A549 (cell line): Measurements from ENCODE around the gene PCDHB7. TPM values are rescaled to one million over a fixed set of nuclear protein-coding genes. Genes with fewer than 3 reads are reported as not detected.
"Not testable (repeated sequence)": the region's sequence is repeated elsewhere in the genome, so short reads cannot be mapped to it uniquely, and the experiment has no call there.

ENCODE experiments used
- ATAC-seq, 2 experiments: fragments of 200-7000 bp in 1 of 2; fragments of >200 bp in 1 of 2; cut with Nextera tagmentation in 1 of 2; cut with Tn5 transposase in 1 of 2; 3 replicates each; pipeline versions ENCODE4 v1.8.0 to v1.9.1; 2018 to 2020; ENCODE audit warnings: mild to moderate bottlenecking in 1 of 2, moderate library complexity in 1 of 2
- CTCF ChIA-PET: fragments of 300-600 bp; sonication (Branson Sonifier 250); formaldehyde crosslinking; extraction: SDS; loops from one replicate; lab custom pipeline; 2021; ENCODE audit warnings: antibody characterized with exemption, inconsistent platforms; lab: Yijun Ruan, JAX
- POLR2A ChIA-PET: fragments of 350-600 bp; formaldehyde crosslinking; extraction: SDS; loops from one replicate; lab custom pipeline; 2021; ENCODE audit warnings: antibody characterized with exemption, inconsistent platforms; lab: Yijun Ruan, JAX
- DNase-seq, 2 experiments: peaks; one replicate each; pipeline versions ENCODE4 v3.0.0 to v3.0.0-alpha.2; 2011 to 2016; ENCODE audit warnings: low read depth in 1 of 2, low spot score in 1 of 2
- FAIRE-seq: peaks from 2 replicates; lab custom pipeline; 2011; peaks lifted over from hg19 to GRCh38; lab: Jason Lieb, UNC
- H3K27ac ChIP-seq, 2 experiments: fragments of >200 bp; sonication (Bioruptor Twin); formaldehyde crosslinking; 3 replicates each; pipeline ENCODE4 v1.5.1; 2016 to 2017
- H3K4me1 ChIP-seq: fragments of >200 bp; sonication (Bioruptor Twin); formaldehyde crosslinking; 3 replicates; pipeline ENCODE4 v1.6.1; 2016
- H3K4me2 ChIP-seq: fragments of >200 bp; sonication (Bioruptor Twin); formaldehyde crosslinking; 3 replicates; pipeline ENCODE4 v1.6.1; 2016
- H3K4me3 ChIP-seq: fragments of >200 bp; sonication (Bioruptor Twin); formaldehyde crosslinking; 3 replicates; pipeline ENCODE4 v1.5.1; 2016
- H3K9me3 ChIP-seq: fragments of >200 bp; sonication (Bioruptor Twin); formaldehyde crosslinking; 3 replicates; pipeline ENCODE4 v1.6.1; 2016
- BCL3 ChIP-seq: fragments of >200 bp; sonication (Bioruptor Twin); formaldehyde crosslinking; IDR thresholded peaks from 3 replicates; pipeline ENCODE4 v1.6.1; 2016
- CEBPB ChIP-seq, 2 experiments: fragments of >200 bp in 1 of 2; sonication (Bioruptor Twin) in 1 of 2; formaldehyde crosslinking in 1 of 2; IDR thresholded peaks; 2 replicates each; pipeline ENCODE4 v1.6.1; 2012 to 2016
- CTCF ChIP-seq: fragments of >200 bp; sonication (Bioruptor Twin); formaldehyde crosslinking; IDR thresholded peaks from 3 replicates; pipeline ENCODE4 v1.5.1; 2016
- FOSL2 ChIP-seq, 2 experiments: fragments of 450-650 bp in 1 of 2; fragments of >200 bp in 1 of 2; sonication (Bioruptor Twin) in 1 of 2; formaldehyde crosslinking; IDR thresholded peaks; 2 replicates each; pipeline versions ENCODE4 v1.5.0 to v1.6.1; 2016 to 2020; ENCODE audit warnings: mild to moderate bottlenecking in 1 of 2, moderate library complexity in 1 of 2
- FOXS1 ChIP-seq: fragments of 250-450 bp; sonication (Bioruptor Pico); IDR thresholded peaks from 2 replicates; pipeline ENCODE4 v1.5.0; 2020; ENCODE audit warnings: mild to moderate bottlenecking, moderate library complexity
- GATA3 ChIP-seq: IDR thresholded peaks from 2 replicates; pipeline ENCODE4 v1.6.1; 2012; ENCODE audit warnings: borderline replicate concordance
- HEYL ChIP-seq: fragments of 250-450 bp; sonication (Bioruptor Pico); IDR thresholded peaks from 2 replicates; pipeline ENCODE4 v1.8.0; 2021; ENCODE audit warnings: mild to moderate bottlenecking, moderate library complexity
- JUNB ChIP-seq: fragments of >200 bp; sonication (Bioruptor Twin); formaldehyde crosslinking; IDR thresholded peaks from 2 replicates; pipeline ENCODE4 v1.6.1; 2016
- KDM1A ChIP-seq: fragments of 200-600 bp; sonication (generic); IDR thresholded peaks from 2 replicates; pipeline ENCODE4 v1.6.1; 2016; ENCODE audit warnings: low read depth, mild to moderate bottlenecking
- MAFK ChIP-seq: fragments of 450-650 bp; IDR thresholded peaks from 2 replicates; pipeline ENCODE4 v1.6.1; 2014; ENCODE audit not compliant: partially characterized antibody
- NFE2L2 ChIP-seq: fragments of 150-350 bp; conservative IDR thresholded peaks from 2 replicates; pipeline ENCODE4 v1.6.1; 2014; ENCODE audit warnings: low read length
- POLR2AphosphoS2 ChIP-seq: conservative IDR thresholded peaks from 2 replicates; pipeline ENCODE4 v1.6.1; 2012; ENCODE audit warnings: low read length, improper control_type of control experiment, inconsistent platforms
- RAD21 ChIP-seq, 2 experiments: fragments of >200 bp in 1 of 2; sonication (Bioruptor Twin) in 1 of 2; formaldehyde crosslinking in 1 of 2; IDR thresholded peaks in 1 of 2; conservative IDR thresholded peaks in 1 of 2; 2 replicates in 1 of 2; 3 replicates in 1 of 2; pipeline ENCODE4 v1.6.1; 2012 to 2018; ENCODE audit warnings: inconsistent platforms in 1 of 2
- ZC3H11A ChIP-seq: fragments of 450-650 bp; IDR thresholded peaks from 2 replicates; pipeline ENCODE4 v1.6.1; 2014; ENCODE audit warnings: antibody characterized with exemption, mild to moderate bottlenecking
- ZNF302 ChIP-seq: fragments of 250-450 bp; sonication (Bioruptor Pico); IDR thresholded peaks from 2 replicates; pipeline ENCODE4 v1.9.0; 2021; ENCODE audit warnings: inconsistent platforms, mild to moderate bottlenecking, moderate library complexity
- WGBS: methylation state at CpG from one replicate; pipeline ENCODE4 v1.1.6; 2017; ENCODE audit errors: missing lambda C conversion rate; 5-methylcytosine and 5-hydroxymethylcytosine counted together
- polyA plus RNA-seq, 4 experiments: library from polyadenylated mRNA; depleted of rRNA in 3 of 4; stranded (reverse); fragments of >200 nt; fragmentation: RNase III in 1 of 4; extraction: RNeasy Plus Mini Kit Qiagen cat#74134 plus additional on column Dnase treatment in 1 of 4; gene quantifications; 2 replicates in 3 of 4; 3 replicates in 1 of 4; pipeline ENCODE4 v1.2.3, GENCODE V29; 2011 to 2017
- TF ChIP-seq, protein P1 (sequence below): IDR thresholded peaks from 2 replicates; pipeline ENCODE4 v1.6.1; 2012

The PCDHB7 gene
- polyA plus RNA-seq, 2 of the 4 experiments (the other 2 are of a cell fraction) = 0.03 to 0.08 TPM

DNA sequence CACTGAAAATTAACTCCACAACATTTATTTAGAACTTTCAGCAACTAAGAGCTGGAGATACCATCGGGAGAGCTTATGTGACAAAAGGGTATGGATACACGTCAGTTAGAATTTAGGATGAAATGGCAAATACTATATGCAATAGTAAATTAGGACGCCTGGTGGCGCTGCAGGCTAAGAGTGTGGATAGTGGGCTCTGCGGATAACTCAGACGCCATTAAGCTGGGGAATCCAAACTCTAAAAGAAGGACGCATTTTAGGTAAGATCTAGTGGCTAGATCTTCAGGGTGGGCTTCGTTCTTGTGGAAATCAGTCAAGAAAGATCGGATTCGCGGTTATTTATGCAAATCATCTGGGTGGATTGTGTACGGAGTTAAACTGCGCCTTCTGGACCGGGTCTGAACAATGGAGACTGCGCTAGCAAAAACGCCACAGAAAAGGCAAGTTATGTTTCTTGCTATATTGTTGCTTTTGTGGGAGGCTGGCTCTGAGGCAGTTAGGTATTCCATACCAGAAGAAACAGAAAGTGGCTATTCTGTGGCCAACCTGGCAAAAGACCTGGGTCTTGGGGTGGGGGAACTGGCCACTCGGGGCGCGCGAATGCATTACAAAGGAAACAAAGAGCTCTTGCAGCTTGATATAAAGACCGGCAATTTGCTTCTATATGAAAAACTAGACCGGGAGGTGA, 37.3 kb upstream of the PCDHB7 start, which contains the start of gene PCDHB5:
TSS of gene PCDHB5 (plus strand) at position 177 of the 688 bp plus-strand sequence. CDS start at position 406, 229 bp downstream.
- POLR2A ChIA-PET = interaction anchor here (0.9 kb wide), 1 partner anchor 186 kb away, joined by 3 read pairs; the partner anchor contains the start of gene TAF7
- 26% methylated on average over 22 of the region's 22 CpGs for WGBS
- H3K4me2 ChIP-seq = peak within 1 kb of the TSS; percentile 31
- H3K27ac ChIP-seq = peak within 1 kb of the TSS; percentile 18 to 54; a peak in 3 of 6 replicates
- no peaks in the 10 kb centered on the region for H3K4me1 ChIP-seq
- H3K4me3 ChIP-seq = peak within 1 kb of the TSS; percentile 37
- ATAC-seq (peak; percentile 77 to 82; a peak in 5 of 6 replicates), FAIRE-seq (no peak), DNase-seq (peak; percentile 26 to 61)
- peaks cover 28% of the 10 kb centered on the region for H3K9me3 ChIP-seq
- no peak for TF ChIP-seq HEYL (CRISPR knock-in tag)
- TF ChIP-seq RAD21 (conservative IDR thresholded peaks at IDR 0.05 in 1 of 2, IDR thresholded peaks at IDR 0.05 in 1 of 2) = peak in 1 of 2 experiments; percentile 54; a peak in 2 of 5 replicates
- no peak for TF ChIP-seq FOSL2 (IDR thresholded peaks at IDR 0.05)
- no peak for TF ChIP-seq FOSL2 (CRISPR knock-in tag; IDR thresholded peaks at IDR 0.05)
- no peak for TF ChIP-seq FOXS1 (CRISPR knock-in tag)
- peak; percentile 36; the same call in 2 of the 3 replicates for TF ChIP-seq CTCF
- CTCF ChIA-PET = interaction anchor here (1.1 to 2.0 kb wide), 10 partner anchors 9 to 389 kb away, joined by 3 to 6 read pairs (median 4); partner anchors contain the start of genes PCDHB2 and PCDHB6

DNA sequence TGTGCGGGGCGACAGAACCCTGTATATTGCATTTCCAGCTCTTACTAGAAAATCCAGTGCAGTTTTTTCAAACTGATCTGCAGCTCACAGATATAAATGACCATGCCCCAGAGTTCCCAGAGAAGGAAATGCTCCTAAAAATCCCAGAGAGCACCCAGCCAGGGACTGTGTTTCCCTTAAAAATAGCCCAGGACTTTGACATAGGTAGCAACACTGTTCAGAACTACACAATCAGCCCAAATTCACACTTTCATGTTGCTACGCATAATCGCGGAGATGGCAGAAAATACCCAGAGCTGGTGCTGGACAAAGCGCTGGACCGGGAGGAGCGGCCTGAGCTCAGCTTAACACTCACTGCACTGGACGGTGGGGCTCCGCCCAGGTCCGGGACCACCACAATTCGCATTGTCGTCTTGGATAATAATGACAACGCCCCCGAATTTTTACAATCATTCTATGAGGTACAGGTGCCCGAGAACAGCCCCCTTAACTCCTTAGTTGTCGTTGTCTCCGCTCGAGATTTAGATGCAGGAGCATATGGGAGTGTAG, 36.7 kb upstream of the PCDHB7 start:
- CTCF ChIA-PET = interaction anchor here (1.1 to 2.0 kb wide), 10 partner anchors 8 to 388 kb away, joined by 3 to 6 read pairs (median 4); partner anchors contain the start of genes PCDHB2 and PCDHB6
- 72% methylated on average over 19 of the region's 19 CpGs for WGBS

DNA sequence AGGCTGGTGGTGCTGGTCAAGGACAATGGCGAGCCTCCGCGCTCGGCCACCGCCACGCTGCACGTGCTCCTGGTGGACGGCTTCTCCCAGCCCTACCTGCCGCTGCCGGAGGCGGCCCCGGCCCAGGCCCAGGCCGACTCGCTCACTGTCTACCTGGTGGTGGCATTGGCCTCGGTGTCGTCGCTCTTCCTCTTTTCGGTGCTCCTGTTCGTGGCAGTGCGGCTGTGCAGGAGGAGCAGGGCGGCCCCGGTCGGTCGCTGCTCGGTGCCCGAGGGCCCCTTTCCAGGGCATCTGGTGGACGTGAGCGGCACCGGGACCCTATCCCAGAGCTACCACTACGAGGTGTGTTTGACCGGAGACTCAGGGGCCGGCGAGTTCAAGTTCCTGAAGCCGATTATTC, 35.1 kb upstream of the PCDHB7 start:
- whole genome bisulfite sequencing = 71% methylated on average over 26 of the region's 34 CpGs
- H3K4me2 ChIP-seq, CTCF ChIA-PET, DNase-seq, H3K27ac ChIP-seq, POLR2A ChIA-PET, FAIRE-seq, H3K4me1 ChIP-seq, ATAC-seq, H3K4me3 ChIP-seq: not testable (repeated sequence)
- H3K9me3 ChIP-seq = peaks cover 23% of the 10 kb centered on the region

More for the DNA sequence above, 36.7 kb upstream of the PCDHB7 start:
- Histone ChIP-seq H3K9me3 (peaks cover 28% of the 10 kb centered on the region), H3K4me3 (peak overlapping the region; percentile 37), H3K4me2 (peak overlapping the region; percentile 31), H3K27ac (no peak overlapping the region), H3K4me1 (no peaks in the 10 kb centered on the region)
- no peak for DNase-seq
- TF ChIP-seq POLR2AphosphoS2 (no peak), RAD21 (conservative IDR thresholded peaks at IDR 0.05 in 1 of 2, IDR thresholded peaks at IDR 0.05 in 1 of 2) (no peak), BCL3 (no peak), KDM1A (no peak), CTCF (no peak), GATA3 (no peak), JUNB (no peak), ZC3H11A (no peak), MAFK (no peak), NFE2L2 (no peak), ZNF302 (no peak), CEBPB (IDR thresholded peaks at IDR 0.05) (no peak)
- TF ChIP-seq, protein P1, sequence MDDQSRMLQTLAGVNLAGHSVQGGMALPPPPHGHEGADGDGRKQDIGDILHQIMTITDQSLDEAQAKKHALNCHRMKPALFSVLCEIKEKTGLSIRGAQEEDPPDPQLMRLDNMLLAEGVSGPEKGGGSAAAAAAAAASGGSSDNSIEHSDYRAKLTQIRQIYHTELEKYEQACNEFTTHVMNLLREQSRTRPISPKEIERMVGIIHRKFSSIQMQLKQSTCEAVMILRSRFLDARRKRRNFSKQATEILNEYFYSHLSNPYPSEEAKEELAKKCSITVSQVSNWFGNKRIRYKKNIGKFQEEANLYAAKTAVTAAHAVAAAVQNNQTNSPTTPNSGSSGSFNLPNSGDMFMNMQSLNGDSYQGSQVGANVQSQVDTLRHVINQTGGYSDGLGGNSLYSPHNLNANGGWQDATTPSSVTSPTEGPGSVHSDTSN = no peak
- POLR2A ChIA-PET = interaction anchor here (0.9 kb wide), 1 partner anchor 185 kb away, joined by 3 read pairs; the partner anchor contains the start of gene TAF7
- peak in 1 of 2 experiments; percentile 19; a peak in 1 of 6 replicates for ATAC-seq
- FAIRE-seq = no peak
